GM21367 (cell line): Measurements from ENCODE around the gene DNER.

Experiments used
- ATAC-seq: cut with Tn5 transposase; IDR thresholded peaks from one replicate; pipeline ENCODE4 v1.9.1; 2021; ENCODE audit not compliant: unreplicated experiment

Gene DNER

DNA sequence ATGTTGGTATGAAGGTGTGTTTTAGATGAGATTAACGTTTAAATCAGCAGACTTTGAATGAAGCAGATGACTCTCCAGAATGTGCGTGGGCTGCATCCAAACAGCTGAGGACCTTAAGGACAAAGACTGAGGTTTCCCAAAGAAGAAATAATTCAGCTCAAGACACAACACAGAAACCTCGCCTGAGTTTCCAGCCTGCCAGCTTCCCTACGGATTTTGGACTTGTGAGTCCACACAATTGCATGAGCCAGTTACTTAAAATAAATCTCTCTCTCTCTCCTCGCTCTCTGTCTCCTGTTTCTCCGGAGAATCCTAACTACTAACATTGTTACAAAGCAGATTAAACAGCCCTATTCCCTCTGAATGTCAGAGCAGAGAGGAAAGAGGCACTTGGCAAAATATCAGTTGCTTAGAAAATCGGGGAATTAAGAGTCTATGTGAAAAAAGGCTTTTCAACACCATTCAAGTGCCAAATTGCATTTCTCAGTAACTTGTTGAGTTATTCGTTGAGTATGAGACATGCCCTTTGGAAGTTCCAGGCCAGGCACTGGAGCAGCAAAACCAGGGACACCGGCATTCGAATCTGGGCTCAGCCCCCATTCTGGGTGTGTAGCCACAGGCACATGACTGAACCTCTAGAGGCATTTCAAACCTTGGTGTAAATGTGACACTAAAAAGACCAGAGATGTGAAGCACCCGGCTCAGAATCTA, 268.7 kb downstream of the DNER start:
- ATAC-seq: no peak

DNA sequence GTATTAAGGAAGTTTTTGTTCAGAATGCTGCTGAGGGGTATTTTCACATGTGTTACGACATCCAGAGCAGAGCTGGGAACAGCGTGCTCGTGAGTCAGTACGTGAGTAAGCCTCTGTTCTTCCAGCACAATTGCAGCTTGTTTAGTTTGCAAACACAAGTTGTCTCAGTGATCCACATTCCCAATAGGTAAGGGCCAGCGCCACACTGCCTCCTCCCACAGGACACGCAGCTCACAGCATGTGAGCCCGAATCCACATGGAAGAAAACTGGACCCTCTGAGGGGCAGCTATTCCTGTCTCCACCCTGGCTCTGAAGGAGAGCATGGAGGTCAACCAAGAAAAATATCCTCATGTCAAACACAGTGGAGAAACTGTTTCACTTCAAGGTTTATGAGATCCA, 269.3 kb downstream of the DNER start:
- ATAC-seq: no peak

DNA sequence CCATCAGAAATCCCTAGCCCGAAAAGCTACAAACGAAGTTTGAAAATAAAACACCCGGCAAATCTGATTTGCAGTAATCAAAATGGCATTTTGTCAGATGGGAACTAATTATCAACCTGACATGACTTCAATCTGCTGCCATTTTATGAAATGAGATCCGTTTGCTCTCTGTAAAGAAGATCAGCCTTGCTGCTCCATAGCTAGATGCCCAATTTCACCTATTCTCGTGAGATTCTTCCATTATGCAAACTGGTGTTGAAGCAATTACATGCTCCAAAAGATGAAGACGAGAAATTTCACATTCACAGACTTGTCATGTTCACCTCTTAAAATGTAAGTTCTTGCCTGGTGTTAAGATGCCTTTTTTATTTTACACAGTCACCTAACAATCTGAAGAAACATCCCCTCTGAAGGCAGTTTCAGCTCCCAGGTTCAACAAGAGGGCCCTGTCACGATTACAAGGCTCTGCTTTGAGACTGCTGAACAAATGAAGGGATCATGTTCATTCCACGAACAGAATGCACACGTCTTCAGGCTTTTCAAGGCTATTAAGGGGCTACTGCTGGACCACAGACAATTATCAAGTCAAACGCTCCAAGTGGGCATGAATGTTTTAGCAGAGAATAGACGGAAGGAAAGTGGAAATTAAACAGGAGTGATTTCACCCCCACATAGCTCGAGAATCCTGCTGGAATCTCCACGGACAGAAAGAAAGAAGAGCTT, 270.6 kb downstream of the DNER start:
- ATAC-seq: no peak

DNA sequence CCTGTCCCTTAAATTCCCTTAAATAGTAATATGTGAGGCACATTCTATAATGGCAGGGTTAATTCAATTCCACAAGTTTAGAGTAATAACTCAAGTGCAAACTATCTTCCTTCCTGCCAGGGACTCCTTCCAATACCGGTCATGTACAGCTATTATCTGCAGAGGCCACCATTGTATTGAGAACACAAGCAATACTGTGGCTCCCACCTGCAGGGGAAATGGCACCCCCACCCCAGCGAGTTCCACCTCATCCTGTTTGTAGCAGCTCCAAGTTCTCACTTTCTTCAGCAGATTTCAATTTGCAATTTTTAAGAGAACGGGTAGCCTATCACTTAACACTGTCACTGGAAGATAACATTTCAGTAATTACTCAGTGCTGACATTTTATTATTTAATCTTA, 271.2 kb downstream of the DNER start:
- ATAC-seq: no peak

DNA sequence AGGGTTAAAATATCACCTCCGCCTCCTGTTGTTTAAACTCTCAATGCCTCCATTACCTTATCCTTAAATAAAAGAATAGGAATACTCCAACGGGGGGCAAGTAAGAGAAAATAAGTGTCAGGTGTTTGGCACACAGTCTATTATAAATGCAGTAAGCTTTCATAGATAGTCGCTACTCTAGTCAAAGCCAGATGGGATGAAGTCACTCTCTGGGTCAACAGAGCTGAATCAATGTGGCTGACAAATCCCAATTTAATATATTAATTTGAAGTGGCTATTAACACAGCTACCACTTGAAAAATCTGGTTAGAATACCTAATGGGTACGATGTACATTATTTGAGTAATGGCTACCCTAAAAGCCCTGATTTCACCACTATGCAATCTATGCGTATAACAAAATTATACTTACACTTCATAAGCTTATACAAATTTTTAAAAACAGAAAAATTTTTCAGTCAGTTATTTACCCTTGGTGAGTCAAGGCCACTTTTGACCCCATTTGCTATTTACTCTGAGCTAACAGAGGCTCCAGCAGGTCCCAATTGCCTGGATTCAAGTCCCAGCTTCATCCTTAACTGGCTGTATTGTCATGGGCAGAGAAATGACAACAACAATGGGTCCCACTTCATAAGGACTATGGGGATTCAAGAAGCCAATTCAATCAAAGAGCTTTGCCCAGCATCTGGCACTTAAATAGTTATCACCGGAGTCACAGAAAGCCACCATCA, 275.8 kb downstream of the DNER start:
- ATAC-seq: no peak

DNA sequence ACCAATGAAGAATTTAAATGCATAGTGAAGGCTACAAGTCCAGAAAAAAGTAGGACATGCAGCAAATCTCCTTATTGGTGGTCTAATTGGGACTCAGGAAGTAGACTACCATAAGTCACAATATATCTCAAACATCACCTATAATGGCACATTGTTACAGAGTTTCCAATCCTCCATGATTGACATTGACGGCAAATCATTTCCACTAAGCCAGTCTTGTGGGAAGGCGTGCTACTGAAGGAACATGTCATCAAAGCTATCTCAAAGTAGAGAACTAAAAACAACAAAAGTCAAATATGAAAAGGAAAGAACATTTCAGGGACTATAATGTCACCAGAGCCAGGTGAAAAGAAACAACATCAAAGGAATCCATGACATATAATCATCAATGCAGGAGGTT, 276.9 kb downstream of the DNER start:
- ATAC-seq: no peak

DNA sequence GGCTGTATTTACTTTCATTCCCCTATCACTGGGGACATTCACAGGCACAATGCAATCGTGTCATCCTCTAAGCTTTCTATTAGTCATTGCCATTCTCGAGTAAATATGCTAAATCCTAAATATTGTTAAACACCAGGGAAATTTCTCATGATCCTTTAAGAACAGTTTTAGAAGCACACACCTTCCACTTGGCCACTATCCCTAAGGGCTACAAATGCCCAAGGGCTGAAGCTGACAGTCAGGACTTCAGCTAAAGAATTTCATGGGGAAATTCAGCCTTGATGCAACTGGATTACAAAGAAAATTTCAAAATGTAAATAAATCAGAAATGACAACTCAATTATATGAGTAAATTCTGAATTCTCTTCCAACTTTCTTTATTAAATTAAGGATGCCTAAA, 280.2 kb downstream of the DNER start:
- no peak for ATAC-seq

DNA sequence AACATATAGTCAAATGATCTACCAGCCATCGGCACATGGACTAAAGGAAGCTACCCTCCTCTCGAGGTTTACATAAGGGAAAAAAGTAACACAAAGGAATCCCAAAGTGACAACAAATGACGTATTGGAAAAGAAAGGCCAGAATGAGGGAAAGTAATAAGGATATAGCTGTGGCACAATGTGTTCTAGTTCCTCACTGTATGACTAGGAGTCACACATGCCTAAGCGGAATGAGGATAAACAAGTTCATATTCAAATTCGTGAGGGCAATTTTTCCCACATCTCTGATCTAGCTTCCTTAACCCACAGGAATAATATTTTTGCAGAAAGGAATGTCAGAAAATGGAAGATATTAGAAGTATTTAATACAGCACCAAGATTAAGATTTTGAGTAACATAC, 281.0 kb downstream of the DNER start:
- no peak for ATAC-seq

DNA sequence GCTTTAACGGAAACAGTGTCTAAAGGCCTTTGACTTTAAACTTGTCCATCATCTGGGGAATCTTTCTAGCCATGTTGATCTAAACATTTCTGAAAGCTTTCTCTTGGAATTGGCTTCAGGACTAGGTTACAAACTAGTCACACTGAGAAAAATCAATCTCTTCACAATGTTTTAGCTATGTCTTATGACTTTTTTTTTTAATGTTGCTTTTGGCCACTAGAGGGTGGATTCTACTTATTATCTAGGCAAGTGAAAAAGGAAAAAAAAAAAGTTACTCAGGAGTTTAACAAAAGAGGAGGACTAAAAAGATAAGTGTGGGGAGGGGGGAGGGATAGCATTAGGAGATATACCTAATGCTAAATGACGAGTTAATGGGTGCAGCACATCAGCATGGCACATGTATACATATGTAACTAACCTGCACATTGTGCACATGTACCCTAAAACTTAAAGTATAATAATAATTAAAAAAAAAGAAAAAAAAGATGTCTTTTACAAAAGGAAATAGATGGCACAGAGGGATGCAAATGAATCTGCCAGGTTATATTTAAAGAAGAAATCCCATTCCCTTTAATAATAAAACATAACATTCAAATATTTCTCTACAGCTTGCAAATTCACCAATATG, 282.9 kb downstream of the DNER start:
- no peak for ATAC-seq

DNA sequence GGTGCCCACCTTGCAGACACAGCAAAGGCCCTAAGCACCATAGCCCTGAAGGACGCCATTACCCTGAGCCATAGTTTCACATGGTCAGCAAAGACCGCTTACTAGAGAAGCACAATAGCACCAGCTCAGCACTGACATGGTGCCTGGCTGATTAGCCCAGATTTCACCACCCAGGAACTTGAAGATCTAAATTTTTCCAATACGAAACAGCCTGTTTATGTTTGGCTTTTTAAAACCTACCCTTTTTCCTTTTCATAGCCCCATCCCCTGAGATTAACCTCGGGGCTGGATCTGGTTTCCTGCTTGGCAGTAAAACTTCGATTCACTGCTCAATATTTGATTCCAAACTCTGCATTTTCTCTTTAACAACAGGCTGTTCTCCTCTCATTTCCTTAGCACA, 284.8 kb downstream of the DNER start:
- ATAC-seq: no peak

DNA sequence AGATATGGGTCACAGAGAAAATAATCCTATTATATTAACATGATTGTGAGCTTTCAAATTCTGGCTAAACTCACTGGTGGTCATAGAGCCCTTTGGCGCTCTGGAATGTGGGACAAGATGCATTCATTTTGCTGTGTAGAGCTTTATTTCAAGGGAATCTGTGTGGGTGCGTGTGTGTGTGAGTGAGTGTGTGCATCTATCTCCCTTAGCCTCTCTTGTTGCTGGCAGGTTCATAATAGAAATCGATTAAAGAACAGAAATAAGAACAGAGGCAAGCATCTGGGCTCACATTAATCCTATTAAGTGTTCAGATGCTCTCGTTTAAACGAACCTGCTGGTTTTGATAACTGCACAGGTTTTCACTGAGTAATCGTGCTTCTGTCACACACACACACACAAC, 287.9 kb downstream of the DNER start:
- no peak for ATAC-seq

DNA sequence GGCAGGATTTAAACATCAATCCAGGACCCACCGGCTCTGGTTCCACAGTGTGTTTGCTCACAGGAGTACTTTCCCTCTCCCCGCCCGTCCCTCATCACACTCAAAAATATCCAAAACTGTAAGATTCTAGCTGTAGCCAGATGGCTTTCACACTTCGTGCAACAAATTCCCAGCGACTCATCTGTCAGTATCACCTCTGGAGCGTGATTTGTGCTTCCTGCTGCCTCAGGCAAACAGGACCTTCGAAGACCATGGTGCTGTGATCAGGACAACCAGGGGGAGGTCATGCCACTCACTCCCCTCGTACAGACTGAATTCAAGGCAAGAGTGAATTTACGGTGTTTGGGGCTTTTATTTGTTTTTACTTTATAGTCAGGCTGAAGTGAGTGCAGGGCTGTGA, 288.8 kb downstream of the DNER start:
- no peak for ATAC-seq

DNA sequence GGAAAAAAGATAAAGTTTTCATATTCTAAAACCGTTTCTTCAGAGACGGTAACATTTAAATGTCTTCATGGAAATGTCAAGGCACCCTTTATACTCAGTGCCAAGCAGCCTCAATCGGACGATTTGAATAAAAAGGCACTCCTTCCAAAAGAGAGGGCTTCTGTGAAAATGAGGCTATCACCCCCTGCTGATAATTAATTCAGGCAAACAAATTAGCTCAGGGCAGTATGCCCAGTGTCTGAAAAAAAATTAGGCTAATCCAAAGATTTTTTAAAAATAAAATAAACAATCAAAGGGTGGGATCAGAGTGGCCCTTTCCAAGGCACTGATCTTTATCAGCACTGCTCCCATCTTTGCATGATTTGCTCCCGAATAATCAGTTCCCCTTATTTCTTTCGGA, 292.3 kb downstream of the DNER start:
- ATAC-seq: no peak

DNA sequence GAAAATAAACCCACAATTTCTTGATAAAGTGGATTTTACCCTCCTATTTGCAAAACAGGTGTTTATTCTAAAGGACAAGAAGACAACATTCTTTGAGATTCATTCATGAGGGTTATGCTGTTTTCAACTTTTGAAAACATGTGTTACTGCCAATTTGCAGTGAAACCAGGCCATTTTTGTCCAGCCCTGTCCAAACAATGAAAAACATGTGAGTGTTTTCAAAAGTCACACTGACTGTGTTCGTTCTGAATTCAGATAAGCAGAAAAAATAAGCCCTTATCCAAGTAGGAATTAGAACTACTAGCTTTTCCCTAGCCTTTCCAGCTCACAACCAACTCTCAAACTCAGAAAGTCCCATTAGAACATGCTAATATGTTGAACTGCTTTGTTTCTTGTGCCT, 295.2 kb downstream of the DNER start:
- no peak for ATAC-seq

DNA sequence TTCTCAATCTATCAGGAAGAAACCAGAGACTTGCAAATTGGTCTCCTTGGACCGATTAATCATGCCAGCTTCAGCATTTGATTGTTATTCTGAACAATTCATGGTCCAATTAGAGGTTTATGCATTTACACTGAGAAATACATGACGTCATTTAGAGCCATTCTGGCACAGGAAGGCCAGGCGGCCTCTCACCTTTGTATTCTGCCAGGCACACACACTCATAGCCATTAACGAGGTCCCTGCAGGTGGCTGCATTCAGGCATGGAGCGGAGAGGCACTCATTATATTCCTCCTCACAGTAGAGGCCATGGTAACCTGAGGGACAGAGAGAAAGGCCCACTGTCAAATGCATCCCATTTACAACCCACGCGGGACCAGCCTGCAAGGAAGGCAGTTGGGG, 296.4 kb downstream of the DNER start:
- ATAC-seq: no peak

DNA sequence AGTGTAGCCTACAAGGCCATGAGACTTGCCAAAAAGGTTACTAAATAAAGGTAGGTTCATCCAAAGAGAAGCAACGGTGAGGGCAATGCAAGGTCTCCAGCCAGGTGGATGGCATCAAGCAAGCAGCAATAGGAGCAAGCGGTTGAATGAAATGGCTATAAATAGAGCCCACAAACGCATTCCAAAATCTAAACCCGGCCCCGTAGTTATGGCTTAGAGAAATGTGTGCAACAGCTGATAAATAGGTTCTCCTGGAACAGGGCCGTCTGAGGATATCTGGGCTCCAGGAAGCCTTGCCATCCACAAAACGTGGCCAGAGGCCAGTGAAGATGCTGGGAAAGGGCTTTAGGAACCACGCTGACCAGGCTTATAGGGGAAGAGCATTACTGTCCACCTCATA, 297.2 kb downstream of the DNER start:
- ATAC-seq: no peak

DNA sequence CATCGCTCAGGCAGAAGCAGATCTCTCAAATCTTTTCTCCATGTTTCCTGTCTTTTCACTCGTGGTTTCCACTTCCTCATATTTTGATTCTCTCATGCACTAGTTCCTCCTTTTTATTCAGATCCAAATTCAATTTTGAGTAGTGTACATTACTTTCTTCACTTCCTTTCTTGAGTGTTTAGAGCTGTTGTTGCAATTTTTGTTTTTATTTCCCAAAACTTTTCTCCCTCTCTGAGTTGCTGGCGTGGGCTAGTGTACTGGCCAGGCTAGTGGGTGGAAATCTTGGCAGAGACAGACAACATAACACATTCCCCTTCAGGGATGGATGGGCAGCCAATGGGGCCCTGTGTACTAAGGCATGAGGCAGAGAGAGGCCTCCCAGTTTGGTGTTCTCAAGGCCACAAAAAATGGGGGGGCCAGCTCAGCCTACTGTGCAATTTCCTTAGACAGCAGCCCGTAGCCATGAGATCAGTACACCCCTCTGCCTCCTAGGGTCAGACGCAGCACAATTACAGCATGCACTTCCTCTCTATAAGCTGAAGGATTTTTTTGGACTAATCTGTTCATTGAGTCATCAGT, 298.1 kb downstream of the DNER start:
- ATAC-seq: no peak

DNA sequence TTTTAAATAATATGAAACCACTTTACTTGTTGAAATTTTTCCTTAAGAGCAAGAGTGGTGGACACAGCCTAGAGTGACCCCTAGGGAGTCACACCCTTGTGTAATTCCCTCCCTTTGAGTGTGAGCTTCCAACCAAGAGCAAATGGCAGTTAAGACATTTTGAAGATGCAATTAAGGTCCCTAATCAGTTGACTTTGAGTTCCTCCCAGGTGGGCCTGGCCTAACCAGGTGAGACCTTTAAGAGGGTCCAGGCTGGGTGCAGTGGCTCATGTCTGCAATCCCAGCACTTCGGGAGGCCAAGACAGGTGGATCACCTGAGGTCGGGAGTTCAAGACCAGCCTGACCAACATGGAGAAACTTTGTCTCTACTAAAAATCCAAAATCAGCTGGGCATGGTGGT, 299.7 kb downstream of the DNER start:
- no peak for ATAC-seq

DNA sequence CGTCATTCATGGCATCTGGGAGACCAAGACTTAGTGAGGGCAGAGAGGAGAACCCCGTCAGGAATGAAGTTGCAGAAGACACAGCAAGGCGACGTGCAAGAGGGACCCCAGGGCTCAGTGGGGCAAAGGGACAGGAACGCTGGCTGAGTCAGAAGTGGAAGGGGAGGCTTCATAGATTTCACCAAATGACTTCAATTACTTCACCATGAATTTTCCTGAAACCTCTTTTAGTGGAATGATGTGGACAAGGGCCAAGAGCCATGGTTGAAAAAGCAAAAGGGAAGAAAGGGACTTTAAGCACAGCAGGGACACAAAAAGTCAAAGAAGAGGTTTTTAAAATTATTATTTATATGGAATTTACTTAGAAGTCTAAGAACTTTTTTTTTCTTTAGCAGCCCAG, 301.7 kb downstream of the DNER start:
- no peak for ATAC-seq

DNA sequence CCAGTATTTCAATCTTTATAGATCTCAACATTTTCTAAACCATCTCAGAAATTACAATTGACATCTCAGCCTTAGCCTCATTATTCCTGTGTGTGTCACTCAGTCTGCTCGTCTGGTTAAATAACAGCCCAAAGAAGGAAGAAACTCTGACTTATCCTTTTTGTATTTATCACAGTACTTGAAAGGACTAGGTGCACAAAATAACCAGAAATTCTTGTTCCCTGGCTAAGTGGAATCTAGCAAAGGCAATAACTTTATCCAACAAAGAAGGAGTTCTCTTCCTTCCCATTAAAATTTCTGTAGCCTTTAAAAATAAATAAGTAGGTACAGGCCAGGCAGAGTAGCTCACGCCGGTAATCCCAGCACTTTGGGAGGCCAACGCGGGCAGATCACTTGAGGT, 303.4 kb downstream of the DNER start:
- ATAC-seq: no peak

DNA sequence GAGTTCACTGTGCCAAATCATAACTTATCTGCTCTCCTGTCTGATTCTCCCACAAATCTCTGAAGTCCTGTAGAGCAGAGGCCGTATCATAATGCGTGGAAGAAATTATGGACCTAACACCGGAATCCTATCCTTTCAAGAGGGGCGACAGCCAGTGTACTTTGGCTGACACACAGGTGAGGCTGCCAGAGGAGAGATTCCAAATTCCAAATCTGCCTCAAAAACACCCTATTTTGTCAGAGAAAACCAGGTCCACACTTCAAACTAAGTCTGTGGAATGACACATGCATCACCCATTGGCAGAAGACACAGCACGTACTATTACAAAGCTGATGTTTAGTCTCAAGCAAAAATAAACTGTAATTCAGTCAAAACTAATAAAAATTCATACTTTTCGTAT, 304.1 kb downstream of the DNER start:
- ATAC-seq: no peak
